Keratinocyte (primary cell): ENCODE data around the gene MAP1LC3B2. TPM values are rescaled to one million over a fixed set of nuclear protein-coding genes. Genes with fewer than 3 reads are reported as not detected.

Experiments used
- DNase-seq: peaks from one replicate; pipeline ENCODE4 v3.0.0-alpha.2; 2011; ENCODE audit warnings: low read depth, missing footprints, low spot score
- FAIRE-seq: peaks from 2 replicates; lab custom pipeline; 2011; peaks lifted over from hg19 to GRCh38; lab: Jason Lieb, UNC
- H2AFZ ChIP-seq: 2 replicates; pipeline ENCODE4 v1.6.0; 2012; ENCODE audit warnings: low read length, control low read depth, inconsistent platforms; ENCODE audit not compliant: control insufficient read depth
- H3K27ac ChIP-seq: 2 replicates; pipeline ENCODE4 v1.5.1; 2011; ENCODE audit warnings: low read length; ENCODE audit not compliant: control insufficient read depth, insufficient read depth
- H3K27me3 ChIP-seq: 3 replicates; pipeline ENCODE4 v1.6.0; 2011; ENCODE audit warnings: low read length; ENCODE audit not compliant: control insufficient read depth, insufficient read depth; ENCODE audit errors: extremely low read depth
- H3K36me3 ChIP-seq, 2 experiments: 2 replicates in 1 of 2; 3 replicates in 1 of 2; pipeline ENCODE4 v1.5.1; 2011; ENCODE audit warnings: low read length in 2 of 2, mild to moderate bottlenecking in 1 of 2; ENCODE audit not compliant: control insufficient read depth in 2 of 2, insufficient read depth in 2 of 2; ENCODE audit errors: extremely low read depth in 1 of 2
- H3K4me1 ChIP-seq: 3 replicates; pipeline ENCODE4 v1.5.1; 2011; ENCODE audit warnings: low read length; ENCODE audit not compliant: control insufficient read depth, insufficient read depth; ENCODE audit errors: extremely low read depth
- H3K4me2 ChIP-seq: 3 replicates; pipeline ENCODE4 v1.6.0; 2011; ENCODE audit warnings: low read depth, low read length; ENCODE audit not compliant: control insufficient read depth, insufficient read depth; ENCODE audit errors: extremely low read depth
- H3K4me3 ChIP-seq, 3 experiments: fragments of 200-600 bp in 1 of 3; sonication (generic) in 1 of 3; 2 replicates in 2 of 3; 3 replicates in 1 of 3; pipeline ENCODE4 v1.5.1; 2011 to 2016; ENCODE audit warnings: low read length in 3 of 3, mild to moderate bottlenecking in 3 of 3, control low read depth in 2 of 3, inconsistent platforms in 1 of 3, low read depth in 1 of 3, mixed read lengths in 1 of 3, mixed run types in 1 of 3, moderate library complexity in 1 of 3; ENCODE audit not compliant: control insufficient read depth in 2 of 3, insufficient read depth in 2 of 3; ENCODE audit errors: extremely low read depth in 1 of 3
- H3K79me2 ChIP-seq: 2 replicates; pipeline ENCODE4 v1.6.0; 2012; ENCODE audit warnings: low read length; ENCODE audit not compliant: control insufficient read depth, insufficient read depth
- H3K9ac ChIP-seq: 3 replicates; pipeline ENCODE4 v1.6.0; 2011; ENCODE audit warnings: low read length; ENCODE audit not compliant: control insufficient read depth, insufficient read depth; ENCODE audit errors: extremely low read depth
- H3K9me1 ChIP-seq: 3 replicates; pipeline ENCODE4 v1.6.0; 2011; ENCODE audit warnings: low read length; ENCODE audit not compliant: control insufficient read depth, insufficient read depth; ENCODE audit errors: extremely low read depth
- H3K9me3 ChIP-seq: 2 replicates; pipeline ENCODE4 v1.5.1; 2012; ENCODE audit warnings: low read depth, low read length; ENCODE audit not compliant: control insufficient read depth
- H4K20me1 ChIP-seq: 3 replicates; pipeline ENCODE4 v1.6.0; 2011; ENCODE audit warnings: low read length; ENCODE audit not compliant: control insufficient read depth, insufficient read depth; ENCODE audit errors: extremely low read depth
- EZH2 ChIP-seq: IDR thresholded peaks from one replicate; pipeline ENCODE4 v1.6.1; 2012; ENCODE audit warnings: inconsistent platforms, mild to moderate bottlenecking, low read length, moderate library complexity
- dilution Hi-C: fragments of 300-500 bp; cut with MboI; formaldehyde crosslinking; loops from one replicate; pipeline ENCODE4 v1.7.0; 2020; ENCODE audit warnings: low sequenced_read_pairs; ENCODE audit not compliant: extremely low pct_ligation_motif_present
- polyA minus RNA-seq, 3 experiments: library from RNA; depleted of rRNA, polyadenylated mRNA; stranded (reverse); fragments of >200 nt; gene quantifications; 1 replicate in 1 of 3; 2 replicates in 1 of 3; 3 replicates in 1 of 3; pipeline ENCODE4 v1.2.3, GENCODE V29; 2011
- polyA plus RNA-seq, 5 experiments: library from polyadenylated mRNA; depleted of rRNA in 3 of 5; stranded (reverse) in 3 of 5; stranded (forward) in 1 of 5; unstranded in 1 of 5; fragments of >200 nt; gene quantifications; 1 replicate in 1 of 5; 2 replicates in 3 of 5; 3 replicates in 1 of 5; pipeline versions ENCODE4 v1.2.1 to v1.2.3, GENCODE V29; 2011 to 2012; ENCODE audit warnings: missing spikeins in 2 of 5, low read depth in 1 of 5, low replicate concordance in 1 of 5
- TF ChIP-seq, protein P1 (sequence below), 3 experiments: IDR thresholded peaks in 1 of 3; conservative IDR thresholded peaks in 1 of 3; optimal IDR thresholded peaks in 1 of 3; 2 replicates in 2 of 3; 3 replicates in 1 of 3; pipeline versions ENCODE3 to v1.5.1; 2011; ENCODE audit warnings: low read length in 3 of 3, mild to moderate bottlenecking in 3 of 3, moderate library complexity in 2 of 3, control low read depth in 1 of 3, inconsistent platforms in 1 of 3; ENCODE audit not compliant: insufficient read depth in 2 of 3; ENCODE audit errors: extremely low read depth in 1 of 3

The MAP1LC3B2 gene
- polyA plus RNA-seq = 2.7 to 6.0 TPM (median 4.3 TPM) in 3 replicates
- polyA plus RNA-seq (2011; ENCODE audit: low read depth) = 45.2 TPM
- polyA plus RNA-seq (2011; cell fraction: cytosol; rRNA removed) = 4.5 and 5.5 TPM in 2 replicates
- 6.7 and 7.2 TPM in 2 replicates for polyA plus RNA-seq (2011; cell fraction: nucleus; rRNA removed)
- 4.1 and 20.6 TPM in 2 replicates for polyA plus RNA-seq (2012; ENCODE audit: low replicate concordance)
- 1.5 to 9.2 TPM (median 3.1 TPM) in 3 replicates for polyA minus RNA-seq
- polyA minus RNA-seq (2011; cell fraction: cytosol; rRNA and poly(A)+ RNA removed) = not detected
- 3.3 TPM in 1 of 2 replicates, not detected in the other for polyA minus RNA-seq (2011; cell fraction: nucleus; rRNA and poly(A)+ RNA removed)

DNA sequence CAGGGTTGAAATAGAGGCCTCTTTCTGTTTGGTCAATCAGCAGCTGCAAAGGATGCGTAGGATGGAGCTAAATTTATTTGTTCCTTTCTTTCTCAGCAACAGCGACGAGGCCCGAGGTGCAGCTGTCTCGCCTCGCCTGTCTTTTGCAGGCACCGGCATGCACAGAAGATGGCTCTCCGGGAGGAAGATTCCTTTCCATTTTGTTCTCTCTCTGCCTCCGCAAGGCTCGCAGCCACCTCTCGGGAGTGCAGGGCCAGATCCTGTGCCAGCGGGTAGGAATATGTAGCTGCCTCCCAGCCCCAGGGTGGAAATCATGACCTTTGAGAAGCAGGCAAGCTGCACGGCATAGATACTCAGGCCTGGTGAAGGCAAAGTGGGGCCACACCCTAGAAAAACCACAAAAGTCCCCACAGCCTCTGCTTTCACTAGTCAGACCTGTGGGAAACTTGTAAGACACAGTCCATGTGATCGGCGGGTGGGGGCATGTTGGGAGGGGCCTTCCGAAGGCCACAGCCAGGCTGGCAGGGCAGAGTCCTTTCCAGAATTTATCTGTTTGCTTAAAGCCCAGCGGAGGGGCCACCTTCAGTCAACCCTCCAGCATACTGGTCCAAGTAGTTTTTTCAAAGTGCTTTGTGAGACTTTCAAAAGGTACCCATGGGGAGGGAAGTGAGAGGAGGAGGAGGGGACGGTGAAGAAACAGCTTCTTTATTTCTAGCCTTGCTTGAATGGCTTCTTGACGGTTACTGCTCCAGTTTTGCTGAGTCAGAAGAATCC, at the start of gene MAP1LC3B2:
Gene MAP1LC3B2, plus strand, starts transcription at position 220 of the 774 bp plus-strand sequence. CDS start 16,562 bp downstream, outside the sequence.
- DNase-seq = peak; percentile 60
- Histone ChIP-seq H2AFZ (peak within 1 kb of the TSS; percentile 61), H3K9me3 (no peaks in the 10 kb centered on the region), H3K36me3 (no peaks in the 10 kb centered on the region), H3K9ac (peak within 1 kb of the TSS; percentile 43), H3K4me2 (peak within 1 kb of the TSS; percentile 73), H4K20me1 (no peaks in the 10 kb centered on the region), H3K27me3 (no peaks in the 10 kb centered on the region), H3K4me3 (peak within 1 kb of the TSS in 2 of 3 experiments; percentile 1 to 30), H3K27ac (peak within 1 kb of the TSS; percentile 80), H3K79me2 (no peaks in the 10 kb centered on the region), H3K4me1 (peaks cover 16% of the 10 kb centered on the region), H3K9me1 (no peaks in the 10 kb centered on the region)
- peak; percentile 79 for FAIRE-seq
- TF ChIP-seq, protein P1, sequence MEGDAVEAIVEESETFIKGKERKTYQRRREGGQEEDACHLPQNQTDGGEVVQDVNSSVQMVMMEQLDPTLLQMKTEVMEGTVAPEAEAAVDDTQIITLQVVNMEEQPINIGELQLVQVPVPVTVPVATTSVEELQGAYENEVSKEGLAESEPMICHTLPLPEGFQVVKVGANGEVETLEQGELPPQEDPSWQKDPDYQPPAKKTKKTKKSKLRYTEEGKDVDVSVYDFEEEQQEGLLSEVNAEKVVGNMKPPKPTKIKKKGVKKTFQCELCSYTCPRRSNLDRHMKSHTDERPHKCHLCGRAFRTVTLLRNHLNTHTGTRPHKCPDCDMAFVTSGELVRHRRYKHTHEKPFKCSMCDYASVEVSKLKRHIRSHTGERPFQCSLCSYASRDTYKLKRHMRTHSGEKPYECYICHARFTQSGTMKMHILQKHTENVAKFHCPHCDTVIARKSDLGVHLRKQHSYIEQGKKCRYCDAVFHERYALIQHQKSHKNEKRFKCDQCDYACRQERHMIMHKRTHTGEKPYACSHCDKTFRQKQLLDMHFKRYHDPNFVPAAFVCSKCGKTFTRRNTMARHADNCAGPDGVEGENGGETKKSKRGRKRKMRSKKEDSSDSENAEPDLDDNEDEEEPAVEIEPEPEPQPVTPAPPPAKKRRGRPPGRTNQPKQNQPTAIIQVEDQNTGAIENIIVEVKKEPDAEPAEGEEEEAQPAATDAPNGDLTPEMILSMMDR (optimal IDR thresholded peaks at IDR 0.05 in 1 of 3, IDR thresholded peaks at IDR 0.05 in 1 of 3, conservative IDR thresholded peaks at IDR 0.05 in 1 of 3; ENCODE audit: extremely low read depth in 1 of 3, insufficient read depth in 2 of 3, low read length in 3 of 3) = no peak
- TF ChIP-seq EZH2 = no peak
- dilution Hi-C loops = no loop called here

DNA sequence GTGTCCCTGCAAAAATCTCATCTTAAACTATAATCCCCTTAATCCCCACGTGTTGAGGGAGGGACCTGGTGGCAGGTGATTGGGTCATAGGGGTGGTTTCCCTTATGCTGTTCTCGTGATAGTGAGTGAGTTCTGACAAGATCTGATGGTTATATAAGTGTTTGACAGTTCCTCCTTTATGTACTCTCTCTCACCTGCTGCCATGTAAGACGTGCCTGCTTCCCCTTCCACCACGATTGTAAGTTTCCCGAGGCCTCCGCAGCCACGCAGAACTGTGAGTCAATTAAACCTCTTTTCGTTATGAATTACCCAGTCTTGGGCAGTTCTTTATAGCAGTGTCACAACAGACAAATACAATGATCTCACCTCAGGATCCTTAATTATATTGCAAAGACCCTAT, 45.2 kb upstream of the MAP1LC3B2 start:
- TF ChIP-seq, protein P1 (optimal IDR thresholded peaks at IDR 0.05 in 1 of 3, IDR thresholded peaks at IDR 0.05 in 1 of 3, conservative IDR thresholded peaks at IDR 0.05 in 1 of 3; ENCODE audit: extremely low read depth in 1 of 3, insufficient read depth in 2 of 3, low read length in 3 of 3) = no peak
- TF ChIP-seq EZH2 = no peak
- dilution Hi-C loops = no loop called here
- Histone ChIP-seq H3K36me3 (no peaks in the 10 kb centered on the region), H3K27me3 (no peaks in the 10 kb centered on the region), H2AFZ (no peak overlapping the region), H3K9me3 (no peaks in the 10 kb centered on the region), H3K4me3 (no peak overlapping the region), H3K27ac (no peak overlapping the region), H3K4me2 (no peak overlapping the region), H3K9me1 (no peaks in the 10 kb centered on the region), H4K20me1 (no peaks in the 10 kb centered on the region), H3K79me2 (peaks cover 18% of the 10 kb centered on the region), H3K9ac (no peak overlapping the region), H3K4me1 (peaks cover 23% of the 10 kb centered on the region)
- FAIRE-seq (no peak), DNase-seq (no peak)
